Cardiac muscle cell (in vitro differentiated cells and primary cell): ENCODE data around the gene NRM. TPM values are rescaled to one million over a fixed set of nuclear protein-coding genes. Genes with fewer than 3 reads are reported as not detected.
A peak's percentile ranks its signal among the peaks of the same experiment; 100 is the strongest.

ENCODE experiments used
- DNase-seq, 2 donors: peaks; one replicate each; pipeline versions ENCODE4 v3.0.0 to v3.0.0-alpha.2; 2010 to 2017; ENCODE audit warnings: low read depth in 1 of 2, low spot score in 1 of 2
- H3K27ac ChIP-seq: fragments of 200-600 bp; sonication (generic); 2 replicates; pipeline ENCODE4 v1.5.1; 2016
- H3K27me3 ChIP-seq: fragments of 200-600 bp; sonication (generic); 2 replicates; pipeline ENCODE4 v1.6.0; 2016; ENCODE audit warnings: control low read depth
- H3K36me3 ChIP-seq: fragments of 200-600 bp; sonication (generic); 2 replicates; pipeline ENCODE4 v1.5.1; 2016; ENCODE audit warnings: control low read depth
- H3K4me1 ChIP-seq: fragments of 200-600 bp; sonication (generic); 2 replicates; pipeline ENCODE4 v1.8.1; 2017; ENCODE audit warnings: low read depth, mild to moderate bottlenecking, mixed run types
- H3K4me3 ChIP-seq: fragments of 200-600 bp; sonication (generic); 2 replicates; pipeline ENCODE4 v1.5.1; 2016; ENCODE audit warnings: mild to moderate bottlenecking
- H3K9me3 ChIP-seq: fragments of 200-600 bp; sonication (generic); 2 replicates; pipeline ENCODE4 v1.5.1; 2017; ENCODE audit warnings: low read depth, mild to moderate bottlenecking, control low read depth
- polyA plus RNA-seq: library from polyadenylated mRNA; unstranded; fragments of >200 nt; fragmentation: Nextera tagmentation; extraction: Ambion mirVana; gene quantifications from 2 replicates; pipeline ENCODE4 v1.2.1, GENCODE V29; 2016
- total RNA-seq: library from RNA; depleted of rRNA; stranded (reverse); fragments of >200 nt; gene quantifications from 2 replicates; pipeline ENCODE4 v1.2.3, GENCODE V29; 2016
- TF ChIP-seq, protein P1 (sequence below): IDR thresholded peaks from 2 replicates; pipeline ENCODE4 v1.5.1; 2012; ENCODE audit warnings: low read depth, mild to moderate bottlenecking, low read length

NRM gene, protein sequence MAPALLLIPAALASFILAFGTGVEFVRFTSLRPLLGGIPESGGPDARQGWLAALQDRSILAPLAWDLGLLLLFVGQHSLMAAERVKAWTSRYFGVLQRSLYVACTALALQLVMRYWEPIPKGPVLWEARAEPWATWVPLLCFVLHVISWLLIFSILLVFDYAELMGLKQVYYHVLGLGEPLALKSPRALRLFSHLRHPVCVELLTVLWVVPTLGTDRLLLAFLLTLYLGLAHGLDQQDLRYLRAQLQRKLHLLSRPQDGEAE
- 13.7 and 17.2 TPM in 2 replicates for total RNA-seq
- 29.1 and 33.8 TPM in 2 replicates for polyA plus RNA-seq

DNA sequence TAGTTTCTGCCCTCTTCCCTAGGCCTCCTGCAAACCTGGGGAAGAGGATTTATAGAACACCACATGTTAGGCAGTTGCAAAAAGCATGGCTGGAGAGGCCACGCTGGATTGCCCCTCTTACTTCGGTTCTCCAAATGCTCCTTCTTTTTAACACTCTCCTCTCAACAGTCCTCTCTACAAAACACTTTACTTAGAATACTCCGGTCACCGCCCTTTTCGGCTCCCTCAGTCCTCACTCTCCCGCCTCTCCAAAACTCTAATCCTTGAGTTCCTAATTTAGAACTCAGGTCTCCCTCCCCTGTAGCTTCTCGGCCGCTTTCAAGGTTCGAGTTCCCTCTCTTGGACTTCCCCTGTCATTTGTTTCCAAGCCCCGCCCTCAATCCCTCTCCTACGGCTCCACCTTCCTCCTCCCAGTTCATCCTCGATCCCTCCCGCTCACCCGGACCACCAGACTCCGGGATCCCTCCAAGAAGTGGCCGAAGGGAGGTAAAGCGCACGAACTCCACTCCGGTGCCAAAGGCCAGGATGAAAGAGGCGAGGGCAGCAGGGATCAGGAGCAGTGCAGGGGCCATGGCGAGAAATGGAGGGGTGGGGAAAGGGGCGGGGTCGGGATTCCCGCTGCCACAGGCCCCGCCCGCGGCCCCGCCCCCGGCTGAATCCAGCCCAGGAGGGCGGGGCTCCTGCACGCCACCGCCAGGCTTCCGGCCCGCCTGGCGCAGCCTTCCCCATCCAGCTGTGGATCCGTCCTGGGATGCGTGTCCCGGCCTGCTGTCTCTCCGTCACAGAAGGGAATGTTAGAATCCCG is at the start of gene NRM:
Gene NRM (minus strand): TSS at position 582 of the 805 bp plus-strand sequence. CDS start 10 bp downstream, at position 572.
- H3K4me1 ChIP-seq: peaks cover 26% of the 10 kb centered on the region
- H3K27me3 ChIP-seq: no peaks in the 10 kb centered on the region
- peak within 1 kb of the TSS; percentile 62 for H3K4me3 ChIP-seq
- TF ChIP-seq, protein P1, sequence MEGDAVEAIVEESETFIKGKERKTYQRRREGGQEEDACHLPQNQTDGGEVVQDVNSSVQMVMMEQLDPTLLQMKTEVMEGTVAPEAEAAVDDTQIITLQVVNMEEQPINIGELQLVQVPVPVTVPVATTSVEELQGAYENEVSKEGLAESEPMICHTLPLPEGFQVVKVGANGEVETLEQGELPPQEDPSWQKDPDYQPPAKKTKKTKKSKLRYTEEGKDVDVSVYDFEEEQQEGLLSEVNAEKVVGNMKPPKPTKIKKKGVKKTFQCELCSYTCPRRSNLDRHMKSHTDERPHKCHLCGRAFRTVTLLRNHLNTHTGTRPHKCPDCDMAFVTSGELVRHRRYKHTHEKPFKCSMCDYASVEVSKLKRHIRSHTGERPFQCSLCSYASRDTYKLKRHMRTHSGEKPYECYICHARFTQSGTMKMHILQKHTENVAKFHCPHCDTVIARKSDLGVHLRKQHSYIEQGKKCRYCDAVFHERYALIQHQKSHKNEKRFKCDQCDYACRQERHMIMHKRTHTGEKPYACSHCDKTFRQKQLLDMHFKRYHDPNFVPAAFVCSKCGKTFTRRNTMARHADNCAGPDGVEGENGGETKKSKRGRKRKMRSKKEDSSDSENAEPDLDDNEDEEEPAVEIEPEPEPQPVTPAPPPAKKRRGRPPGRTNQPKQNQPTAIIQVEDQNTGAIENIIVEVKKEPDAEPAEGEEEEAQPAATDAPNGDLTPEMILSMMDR: no peak
- no peaks in the 10 kb centered on the region for H3K9me3 ChIP-seq
- H3K36me3 ChIP-seq: no peaks in the 10 kb centered on the region
- peak within 1 kb of the TSS; percentile 72 for H3K27ac ChIP-seq
- peak; percentile 91 for DNase-seq

DNA sequence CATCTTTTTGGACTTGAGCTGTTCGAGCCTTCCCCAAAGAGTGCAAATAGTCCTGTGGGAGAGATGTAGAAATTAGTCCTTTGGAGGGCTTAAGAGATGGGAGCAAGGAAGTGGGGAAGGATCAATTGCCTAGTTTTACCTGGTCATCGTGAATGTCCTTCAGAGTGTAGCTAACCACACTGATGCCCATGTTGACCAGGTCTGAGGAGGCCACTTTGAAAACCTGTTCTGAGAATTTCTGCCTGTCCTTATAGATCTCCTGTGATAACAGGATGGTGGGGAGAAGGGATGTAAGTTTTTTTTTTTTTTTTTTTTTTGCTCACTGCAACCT is 49.7 kb upstream of the NRM start:
- Histone ChIP-seq H3K4me3 (no peak overlapping the region), H3K9me3 (no peaks in the 10 kb centered on the region), H3K36me3 (peaks cover 36% of the 10 kb centered on the region), H3K27me3 (no peaks in the 10 kb centered on the region), H3K4me1 (peaks cover 5% of the 10 kb centered on the region), H3K27ac (no peak overlapping the region)
- no peak for DNase-seq
- TF ChIP-seq, protein P1: no peak

DNA sequence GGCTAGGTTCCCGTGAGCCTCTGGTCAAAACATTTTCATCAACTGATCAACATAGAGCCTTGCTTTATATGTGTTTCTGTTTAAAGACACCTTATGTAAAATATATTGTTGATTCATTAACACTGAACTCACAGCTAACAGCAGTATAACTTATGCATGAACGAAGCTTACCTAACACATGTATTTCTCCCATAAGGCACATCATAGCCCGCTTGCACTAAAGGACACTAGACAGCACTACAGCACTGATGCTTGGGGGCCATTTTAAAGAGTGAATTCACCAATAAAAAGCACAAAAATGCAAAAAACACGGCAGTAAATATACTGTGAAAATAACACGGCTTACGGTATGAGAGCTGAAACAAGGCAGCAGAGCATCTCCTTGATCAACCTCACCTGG is 47.7 kb upstream of the NRM start:
- TF ChIP-seq, protein P1: no peak
- Histone ChIP-seq H3K27ac (no peak overlapping the region), H3K27me3 (no peaks in the 10 kb centered on the region), H3K36me3 (peaks cover 49% of the 10 kb centered on the region), H3K4me3 (no peak overlapping the region), H3K9me3 (no peaks in the 10 kb centered on the region), H3K4me1 (peaks cover 5% of the 10 kb centered on the region)
- no peak for DNase-seq

DNA sequence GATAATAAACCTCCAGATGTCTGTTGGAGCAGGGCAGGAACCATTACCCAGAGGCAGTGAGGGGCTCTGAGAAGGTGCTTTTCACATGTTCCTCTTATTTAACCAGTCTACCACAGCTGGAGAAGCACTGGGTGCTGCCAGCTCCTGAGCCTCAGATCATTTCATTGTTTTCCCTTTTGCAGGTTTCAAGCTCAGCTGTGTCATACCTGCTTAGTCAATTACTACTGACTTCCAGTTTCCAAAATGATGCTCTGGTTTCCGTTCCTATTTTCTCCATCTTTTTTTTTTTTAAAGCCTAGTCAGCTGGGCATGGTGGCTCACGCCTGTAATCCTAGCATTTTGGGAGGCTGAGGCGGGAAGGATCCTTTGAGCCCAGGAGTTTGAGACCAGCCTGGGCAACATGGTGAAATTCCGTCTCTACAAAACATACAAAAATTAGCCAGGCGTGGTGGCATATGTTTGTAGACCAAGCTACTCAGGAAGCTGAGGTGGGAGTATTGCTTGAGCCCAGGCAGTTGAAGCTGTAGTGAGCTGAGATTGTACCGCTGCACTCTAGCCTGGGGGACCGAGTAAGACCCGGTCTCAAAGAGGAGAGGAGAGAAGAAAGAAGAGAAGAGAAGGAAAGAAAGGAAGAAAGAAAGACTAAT is 45.0 kb upstream of the NRM start:
- Histone ChIP-seq H3K27ac (no peak overlapping the region), H3K27me3 (no peaks in the 10 kb centered on the region), H3K36me3 (peaks cover 57% of the 10 kb centered on the region), H3K4me1 (peaks cover under 1% of the 10 kb centered on the region), H3K9me3 (no peaks in the 10 kb centered on the region), H3K4me3 (no peak overlapping the region)
- TF ChIP-seq, protein P1: no peak
- no peak for DNase-seq

DNA sequence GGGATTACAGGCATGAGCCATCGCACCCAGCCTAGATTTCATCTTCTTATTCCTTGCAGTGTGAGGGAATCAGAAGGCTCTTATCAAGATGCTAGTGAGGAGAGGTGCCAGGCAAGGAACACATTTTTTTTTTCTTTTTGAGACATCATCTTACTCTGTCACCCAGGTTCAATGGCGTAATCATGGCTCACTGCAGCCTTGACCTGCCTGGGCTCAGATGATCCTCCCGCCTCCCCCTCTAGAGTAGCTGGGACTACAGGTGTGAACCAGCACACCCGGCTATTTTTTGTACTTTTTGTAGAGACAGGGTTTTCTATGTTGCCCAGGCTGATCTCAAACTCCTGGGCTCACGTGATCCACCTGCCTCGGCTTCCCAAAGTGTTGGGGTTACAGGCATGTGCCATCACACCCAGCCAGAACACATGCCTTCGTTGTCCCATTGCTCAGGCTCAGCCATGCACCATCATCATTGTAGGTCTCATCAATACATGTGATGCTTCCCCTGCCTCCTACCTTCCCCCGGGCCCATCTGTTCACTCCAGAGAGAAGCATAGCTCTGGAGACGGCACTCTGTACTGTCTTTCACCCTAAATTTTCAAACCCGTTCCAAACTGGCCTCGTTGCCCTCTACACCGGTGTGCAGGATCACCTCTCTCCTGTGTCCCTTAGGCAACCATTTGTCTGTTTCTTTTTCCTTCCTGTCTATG is 41.6 kb upstream of the NRM start:
- H3K9me3 ChIP-seq: no peaks in the 10 kb centered on the region
- TF ChIP-seq, protein P1: no peak
- peaks cover 51% of the 10 kb centered on the region for H3K36me3 ChIP-seq
- no peaks in the 10 kb centered on the region for H3K27me3 ChIP-seq
- no peak for DNase-seq
- no peak overlapping the region for H3K4me3 ChIP-seq
- no peak overlapping the region for H3K27ac ChIP-seq
- H3K4me1 ChIP-seq: peaks cover 3% of the 10 kb centered on the region
